HG02571 (cell line): ENCODE results near the gene ZSCAN22.
"Not testable (repeated sequence)": the region's sequence is repeated elsewhere in the genome, so short reads cannot be mapped to it uniquely, and the experiment has no call there.

Source experiments
- ATAC-seq: cut with Tn5 transposase; IDR thresholded peaks from one replicate; pipeline ENCODE4 v1.9.1; 2021; ENCODE audit warnings: mild to moderate bottlenecking, moderate library complexity; ENCODE audit not compliant: unreplicated experiment

The ZSCAN22 gene

GRCh38 chr19:58317476-58318072, 9.2 kb upstream of the ZSCAN22 start:
- no peak for ATAC-seq

GRCh38 chr19:58318297-58318696, 8.5 kb upstream of the ZSCAN22 start:
- ATAC-seq = no peak

GRCh38 chr19:58319241-58319640, 7.6 kb upstream of the ZSCAN22 start:
- ATAC-seq = no peak

GRCh38 chr19:58325311-58326022, 1.3 kb upstream of the ZSCAN22 start:
- ATAC-seq = no peak

- no peak for ATAC-seq
These were observed 287 bp upstream of the ZSCAN22 start for GRCh38 chr19:58326501-58326913.

- no peak for ATAC-seq
These were observed 2.2 kb downstream of the ZSCAN22 start for GRCh38 chr19:58328999-58329398.

- no peak for ATAC-seq
These were observed 3.7 kb downstream of the ZSCAN22 start for GRCh38 chr19:58330458-58330857.

GRCh38 chr19:58332697-58333096, 5.9 kb downstream of the ZSCAN22 start:
- ATAC-seq = no peak

- no peak for ATAC-seq
These were observed 8.0 kb downstream of the ZSCAN22 start for GRCh38 chr19:58334691-58335249.

- no peak for ATAC-seq
These were observed 8.8 kb downstream of the ZSCAN22 start for GRCh38 chr19:58335630-58336029.

- ATAC-seq = no peak
These were observed 9.4 kb downstream of the ZSCAN22 start for GRCh38 chr19:58336216-58336615.

- ATAC-seq = no peak
These were observed 10.0 kb downstream of the ZSCAN22 start for GRCh38 chr19:58336820-58337219.

GRCh38 chr19:58338336-58338735, 11.5 kb downstream of the ZSCAN22 start:
- ATAC-seq = no peak

- no peak for ATAC-seq
These were observed 12.2 kb downstream of the ZSCAN22 start for GRCh38 chr19:58338825-58339558.

- no peak for ATAC-seq
These were observed 18.8 kb downstream of the ZSCAN22 start for GRCh38 chr19:58345558-58345957.

GRCh38 chr19:58346961-58347929, 20.5 kb downstream of the ZSCAN22 start:
- ATAC-seq = peak; percentile 80

- ATAC-seq = not testable (repeated sequence)
These were observed 21.3 kb downstream of the ZSCAN22 start for GRCh38 chr19:58348080-58348479.

- no peak for ATAC-seq
These were observed 22.8 kb downstream of the ZSCAN22 start for GRCh38 chr19:58349590-58349989.

GRCh38 chr19:58350001-58350861, 23.4 kb downstream of the ZSCAN22 start:
- ATAC-seq = no peak
